SK-N-SH treated with all-trans-retinoic acid at 6 μM for 48 hours (cell line): ENCODE results near the gene C2CD4D.

Source experiments
- ATAC-seq: fragments of 200-7000 bp; cut with Tn5 transposase; 3 replicates; pipeline ENCODE4 v1.9.1; 2020; ENCODE audit warnings: mild to moderate bottlenecking, moderate library complexity
- ARNTL ChIP-seq: fragments of 450-650 bp; formaldehyde crosslinking; IDR thresholded peaks from 2 replicates; pipeline ENCODE4 v1.5.0; 2020; ENCODE audit warnings: low read depth, mild to moderate bottlenecking, moderate library complexity, borderline replicate concordance
- BACH2 ChIP-seq: fragments of 250-450 bp; sonication (Bioruptor Pico); IDR thresholded peaks from 2 replicates; pipeline ENCODE4 v1.9.0; 2021; ENCODE audit warnings: mild to moderate bottlenecking, borderline replicate concordance
- CREB5 ChIP-seq: fragments of 250-450 bp; sonication (Bioruptor Pico); IDR thresholded peaks from 2 replicates; pipeline ENCODE4 v1.5.1; 2020; ENCODE audit warnings: low read depth, mild to moderate bottlenecking, moderate library complexity
- ESRRG ChIP-seq: fragments of 250-450 bp; sonication (Bioruptor Pico); IDR thresholded peaks from 2 replicates; pipeline ENCODE4 v1.6.1; 2021; ENCODE audit warnings: mild to moderate bottlenecking
- ISL1 ChIP-seq: fragments of 250-450 bp; sonication (Bioruptor Pico); IDR thresholded peaks from 2 replicates; pipeline ENCODE4 v2.1.2; 2022; ENCODE audit warnings: mild to moderate bottlenecking, moderate library complexity
- OSR1 ChIP-seq: fragments of 250-450 bp; sonication (Bioruptor Pico); IDR thresholded peaks from 2 replicates; pipeline ENCODE4 v1.8.0; 2022; ENCODE audit warnings: moderate library complexity, mild to moderate bottlenecking, inconsistent platforms
- PPARA ChIP-seq: fragments of 250-450 bp; sonication (Bioruptor Pico); IDR thresholded peaks from 2 replicates; pipeline ENCODE4 v1.5.0; 2020; ENCODE audit warnings: mild to moderate bottlenecking, borderline replicate concordance
- RARB ChIP-seq: fragments of 250-450 bp; sonication (Bioruptor Pico); IDR thresholded peaks from 2 replicates; pipeline ENCODE4 v1.8.0; 2021; ENCODE audit warnings: mild to moderate bottlenecking, moderate library complexity
- SNAI2 ChIP-seq: fragments of 250-450 bp; sonication (Bioruptor Pico); IDR thresholded peaks from 2 replicates; pipeline ENCODE4 v1.5.0; 2020; ENCODE audit warnings: mild to moderate bottlenecking, moderate library complexity
- TCF4 ChIP-seq: fragments of 250-450 bp; sonication (Bioruptor Pico); IDR thresholded peaks from 2 replicates; pipeline ENCODE4 v1.8.0; 2021; ENCODE audit warnings: mild to moderate bottlenecking, moderate library complexity, borderline replicate concordance
- TOX ChIP-seq: fragments of 250-450 bp; sonication (Bioruptor Pico); IDR thresholded peaks from 2 replicates; pipeline ENCODE4 v1.8.0; 2021; ENCODE audit warnings: mild to moderate bottlenecking, moderate library complexity, borderline replicate concordance
- ZFP3 ChIP-seq: fragments of 250-450 bp; sonication (Bioruptor Pico); IDR thresholded peaks from 2 replicates; pipeline ENCODE4 v1.5.0; 2020; ENCODE audit warnings: mild to moderate bottlenecking, moderate library complexity
- ZFP30 ChIP-seq: fragments of 450-650 bp; formaldehyde crosslinking; IDR thresholded peaks from 2 replicates; pipeline ENCODE4 v1.5.0; 2022; ENCODE audit warnings: mild to moderate bottlenecking, moderate library complexity
- ZNF565 ChIP-seq: fragments of 450-650 bp; formaldehyde crosslinking; conservative IDR thresholded peaks from 2 replicates; pipeline ENCODE4 v1.5.0; 2020; ENCODE audit warnings: low read depth, mild to moderate bottlenecking, moderate library complexity
- ZNF8 ChIP-seq: fragments of 450-650 bp; formaldehyde crosslinking; IDR thresholded peaks from 2 replicates; pipeline ENCODE4 v1.5.0; 2020; ENCODE audit warnings: mild to moderate bottlenecking, moderate library complexity
- TF ChIP-seq, protein P1 (sequence below): fragments of 250-450 bp; sonication (Bioruptor Pico); IDR thresholded peaks from 2 replicates; pipeline ENCODE4 v1.8.0; 2021; ENCODE audit warnings: low read depth, mild to moderate bottlenecking, moderate library complexity, borderline replicate concordance
- TF ChIP-seq, protein P2 (sequence below): fragments of 250-450 bp; sonication (Bioruptor Pico); IDR thresholded peaks from 2 replicates; pipeline ENCODE4 v1.8.0; 2020; ENCODE audit warnings: mild to moderate bottlenecking, moderate library complexity, borderline replicate concordance
- TF ChIP-seq, protein P3 (sequence below): fragments of 250-450 bp; sonication (Bioruptor Pico); IDR thresholded peaks from 2 replicates; pipeline ENCODE4 v1.5.0; 2020; ENCODE audit warnings: mild to moderate bottlenecking, moderate library complexity

The C2CD4D gene

DNA sequence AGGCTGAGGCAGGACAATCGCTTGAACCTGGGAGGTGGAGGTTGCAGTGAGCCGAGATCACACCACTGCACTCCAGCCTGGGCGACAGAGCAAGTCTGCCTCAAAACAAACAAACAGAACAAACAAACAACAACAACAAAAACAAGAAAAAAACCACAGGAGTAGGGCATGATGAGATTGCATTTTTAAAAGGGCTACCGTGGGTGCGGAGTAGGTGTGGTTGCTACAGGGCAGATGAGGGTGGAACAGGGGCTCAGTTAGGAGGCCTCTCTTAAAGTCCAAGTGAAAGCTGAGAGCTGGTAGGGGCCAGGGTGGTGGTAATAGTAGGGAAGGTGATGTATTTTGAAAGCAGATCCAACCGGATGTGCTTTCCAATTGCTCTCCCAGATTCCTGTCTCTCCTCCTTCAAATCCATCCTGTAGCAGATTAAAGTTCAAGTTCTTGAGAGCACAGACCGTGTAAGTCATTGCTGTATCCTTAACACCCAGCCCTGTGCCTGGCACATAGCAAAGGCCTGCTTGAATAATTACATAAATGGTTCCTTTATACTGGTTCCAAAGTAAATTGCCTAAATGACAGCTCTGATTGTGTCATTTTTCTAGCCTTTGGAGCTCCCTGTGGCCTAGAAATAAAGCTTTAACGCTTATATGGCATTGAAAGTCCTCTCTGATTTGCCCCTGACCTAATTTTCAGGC is 30.2 kb downstream of the C2CD4D start:
- TF ChIP-seq SNAI2 (CRISPR knock-in tag) (no peak), ISL1 (CRISPR knock-in tag) (no peak), TOX (CRISPR knock-in tag) (no peak), TCF4 (CRISPR knock-in tag) (no peak), ESRRG (CRISPR knock-in tag) (no peak)
- ATAC-seq = no peak

- TF ChIP-seq, protein P1, sequence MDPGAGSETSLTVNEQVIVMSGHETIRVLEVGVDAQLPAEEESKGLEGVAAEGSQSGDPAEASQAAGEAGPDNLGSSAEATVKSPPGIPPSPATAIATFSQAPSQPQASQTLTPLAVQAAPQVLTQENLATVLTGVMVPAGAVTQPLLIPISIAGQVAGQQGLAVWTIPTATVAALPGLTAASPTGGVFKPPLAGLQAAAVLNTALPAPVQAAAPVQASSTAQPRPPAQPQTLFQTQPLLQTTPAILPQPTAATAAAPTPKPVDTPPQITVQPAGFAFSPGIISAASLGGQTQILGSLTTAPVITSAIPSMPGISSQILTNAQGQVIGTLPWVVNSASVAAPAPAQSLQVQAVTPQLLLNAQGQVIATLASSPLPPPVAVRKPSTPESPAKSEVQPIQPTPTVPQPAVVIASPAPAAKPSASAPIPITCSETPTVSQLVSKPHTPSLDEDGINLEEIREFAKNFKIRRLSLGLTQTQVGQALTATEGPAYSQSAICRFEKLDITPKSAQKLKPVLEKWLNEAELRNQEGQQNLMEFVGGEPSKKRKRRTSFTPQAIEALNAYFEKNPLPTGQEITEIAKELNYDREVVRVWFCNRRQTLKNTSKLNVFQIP (CRISPR knock-in tag) = no peak
- no peak for TF ChIP-seq ISL1 (CRISPR knock-in tag)
- TF ChIP-seq, protein P2, sequence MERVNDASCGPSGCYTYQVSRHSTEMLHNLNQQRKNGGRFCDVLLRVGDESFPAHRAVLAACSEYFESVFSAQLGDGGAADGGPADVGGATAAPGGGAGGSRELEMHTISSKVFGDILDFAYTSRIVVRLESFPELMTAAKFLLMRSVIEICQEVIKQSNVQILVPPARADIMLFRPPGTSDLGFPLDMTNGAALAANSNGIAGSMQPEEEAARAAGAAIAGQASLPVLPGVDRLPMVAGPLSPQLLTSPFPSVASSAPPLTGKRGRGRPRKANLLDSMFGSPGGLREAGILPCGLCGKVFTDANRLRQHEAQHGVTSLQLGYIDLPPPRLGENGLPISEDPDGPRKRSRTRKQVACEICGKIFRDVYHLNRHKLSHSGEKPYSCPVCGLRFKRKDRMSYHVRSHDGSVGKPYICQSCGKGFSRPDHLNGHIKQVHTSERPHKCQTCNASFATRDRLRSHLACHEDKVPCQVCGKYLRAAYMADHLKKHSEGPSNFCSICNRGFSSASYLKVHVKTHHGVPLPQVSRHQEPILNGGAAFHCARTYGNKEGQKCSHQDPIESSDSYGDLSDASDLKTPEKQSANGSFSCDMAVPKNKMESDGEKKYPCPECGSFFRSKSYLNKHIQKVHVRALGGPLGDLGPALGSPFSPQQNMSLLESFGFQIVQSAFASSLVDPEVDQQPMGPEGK (CRISPR knock-in tag) = no peak
- TF ChIP-seq, protein P3, sequence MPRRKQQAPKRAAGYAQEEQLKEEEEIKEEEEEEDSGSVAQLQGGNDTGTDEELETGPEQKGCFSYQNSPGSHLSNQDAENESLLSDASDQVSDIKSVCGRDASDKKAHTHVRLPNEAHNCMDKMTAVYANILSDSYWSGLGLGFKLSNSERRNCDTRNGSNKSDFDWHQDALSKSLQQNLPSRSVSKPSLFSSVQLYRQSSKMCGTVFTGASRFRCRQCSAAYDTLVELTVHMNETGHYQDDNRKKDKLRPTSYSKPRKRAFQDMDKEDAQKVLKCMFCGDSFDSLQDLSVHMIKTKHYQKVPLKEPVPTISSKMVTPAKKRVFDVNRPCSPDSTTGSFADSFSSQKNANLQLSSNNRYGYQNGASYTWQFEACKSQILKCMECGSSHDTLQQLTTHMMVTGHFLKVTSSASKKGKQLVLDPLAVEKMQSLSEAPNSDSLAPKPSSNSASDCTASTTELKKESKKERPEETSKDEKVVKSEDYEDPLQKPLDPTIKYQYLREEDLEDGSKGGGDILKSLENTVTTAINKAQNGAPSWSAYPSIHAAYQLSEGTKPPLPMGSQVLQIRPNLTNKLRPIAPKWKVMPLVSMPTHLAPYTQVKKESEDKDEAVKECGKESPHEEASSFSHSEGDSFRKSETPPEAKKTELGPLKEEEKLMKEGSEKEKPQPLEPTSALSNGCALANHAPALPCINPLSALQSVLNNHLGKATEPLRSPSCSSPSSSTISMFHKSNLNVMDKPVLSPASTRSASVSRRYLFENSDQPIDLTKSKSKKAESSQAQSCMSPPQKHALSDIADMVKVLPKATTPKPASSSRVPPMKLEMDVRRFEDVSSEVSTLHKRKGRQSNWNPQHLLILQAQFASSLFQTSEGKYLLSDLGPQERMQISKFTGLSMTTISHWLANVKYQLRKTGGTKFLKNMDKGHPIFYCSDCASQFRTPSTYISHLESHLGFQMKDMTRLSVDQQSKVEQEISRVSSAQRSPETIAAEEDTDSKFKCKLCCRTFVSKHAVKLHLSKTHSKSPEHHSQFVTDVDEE (CRISPR knock-in tag) = no peak
- TF ChIP-seq PPARA (CRISPR knock-in tag) = no peak
- ATAC-seq = no peak
These were observed 31.9 kb downstream of the C2CD4D start for GRCh38 chr1:151807766-151808165.

DNA sequence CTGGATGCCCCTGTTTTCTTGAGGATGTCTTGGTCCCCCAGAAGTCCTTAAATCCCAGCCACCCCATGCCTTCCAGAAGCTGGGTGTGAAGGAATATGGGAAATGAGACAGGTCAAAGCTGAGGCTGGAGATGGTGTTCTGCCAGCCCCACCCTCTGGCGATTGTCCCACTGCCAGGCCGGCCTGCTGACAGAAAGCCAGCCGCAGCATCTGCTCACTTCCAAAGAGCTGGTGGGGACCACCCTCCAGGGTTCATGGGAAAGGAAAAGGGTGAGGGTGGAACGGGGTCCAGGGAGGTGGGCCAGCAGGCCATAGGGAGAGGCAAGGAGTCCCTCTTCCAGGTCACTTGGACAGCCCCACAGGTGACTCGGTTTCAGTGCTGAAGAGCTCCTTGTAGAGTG is 32.5 kb downstream of the C2CD4D start:
- ATAC-seq = no peak
- TF ChIP-seq CREB5 (CRISPR knock-in tag) = no peak
- no peak for TF ChIP-seq ZFP30

GRCh38 chr1:151806170-151806569 is 33.5 kb downstream of the C2CD4D start:
- no peak for TF ChIP-seq ISL1 (CRISPR knock-in tag)
- TF ChIP-seq ZNF8 (CRISPR knock-in tag) = no peak
- TF ChIP-seq BACH2 = no peak
- no peak for TF ChIP-seq ZFP3
- TF ChIP-seq RARB = no peak
- TF ChIP-seq OSR1 = no peak
- no peak for ATAC-seq

- no peak for TF ChIP-seq BACH2
- ATAC-seq = no peak
These were observed 34.4 kb downstream of the C2CD4D start, which contains the start of gene LINGO4 for GRCh38 chr1:151805066-151805820. LINGO4 (minus strand) TSS chr1:151805419; CDS start chr1:151802704, 2,715 bp downstream.

DNA sequence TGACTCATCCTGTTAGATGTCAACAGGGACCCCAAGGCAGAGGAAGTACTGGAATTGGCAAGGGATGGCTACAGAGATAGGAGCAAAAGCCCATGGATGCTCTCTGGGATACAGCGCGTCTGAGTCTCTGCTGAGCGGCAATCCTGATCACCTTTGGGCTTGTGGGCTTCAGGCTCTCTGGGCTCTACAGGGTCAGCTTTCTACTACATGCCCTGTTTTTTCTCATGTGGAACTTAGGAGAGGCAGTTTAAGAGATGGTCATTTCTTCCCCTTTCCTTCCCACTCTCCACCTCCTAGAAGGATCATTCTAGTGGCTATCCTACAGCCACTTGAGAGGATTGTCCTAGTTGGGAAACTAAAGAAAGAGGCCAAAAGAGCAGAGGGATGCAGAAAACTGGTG is 35.7 kb downstream of the C2CD4D start:
- ATAC-seq = no peak
- TF ChIP-seq ZNF565 (CRISPR knock-in tag) (no peak), ARNTL (CRISPR knock-in tag) (no peak), SNAI2 (CRISPR knock-in tag) (no peak)
- TF ChIP-seq, protein P1 (CRISPR knock-in tag) = no peak
- TF ChIP-seq, protein P3 (CRISPR knock-in tag) = no peak
